ENCODE measurements around the gene IL31RA. TPM values are rescaled to one million over a fixed set of nuclear protein-coding genes. Genes with fewer than 3 reads are reported as not detected.

The IL31RA gene
- total RNA-seq, 5 donors from 2014 or later (not counting 1 experiment from before 2014, with no cell fraction given), result not detected

- H3K4me3 ChIP-seq (ENCODE audit: control insufficient read depth in 1 of 2, extremely low read depth in 1 of 2, low read length in 1 of 2), result no peak overlapping the region
- Mint-ChIP-seq H3K36me3 (no peaks in the 10 kb centered on the region), H3K4me3 (no peak overlapping the region), H3K9me3 (no peaks in the 10 kb centered on the region), H3K27me3 (peaks cover 4 to 10% of the 10 kb centered on the region in 2 donors), H3K27ac (no peak overlapping the region), H3K4me1 (peaks cover 5 to 10% (median 8%) of the 10 kb centered on the region in 3 donors)
- peaks cover 0 to 13% of the 10 kb centered on the region in 2 experiments for H3K27me3 ChIP-seq (replicated peaks in 1 of 2; ENCODE audit: control insufficient read depth in 2 of 2, extremely low read depth in 1 of 2, insufficient read depth in 2 of 2, low read length in 1 of 2)
- ChIA-PET POLR2A (no interaction called here), CTCF (interaction anchor here in 1 of 2 donors (0.6 kb wide), 1 partner anchor 732 kb away, joined by 3 read pairs; no protein-coding TSS in a partner anchor)
- H3K4me1 ChIP-seq (ENCODE audit: control insufficient read depth in 1 of 2, extremely low read depth in 1 of 2, insufficient read depth in 2 of 2, low read length in 2 of 2), result peaks cover 0 to 7% of the 10 kb centered on the region in 2 experiments
- WGBS (ENCODE audit: insufficient coverage), result 50% methylated on average over 1 of the region's 3 CpGs
- no peaks in the 10 kb centered on the region for H3K36me3 ChIP-seq (ENCODE audit: control insufficient read depth in 2 of 2, extremely low read depth in 1 of 2, insufficient read depth in 1 of 2, low read length in 1 of 2)
- no peak overlapping the region for H3K27ac ChIP-seq (ENCODE audit: low read length)
- DNase-seq (no peak), ATAC-seq (replicated peaks in 1 of 4) (no peak)
- no peaks in the 10 kb centered on the region for H3K9me3 ChIP-seq
These were observed 43.0 kb downstream of the IL31RA start for GRCh38 chr5:55894135-55894534.

DNA sequence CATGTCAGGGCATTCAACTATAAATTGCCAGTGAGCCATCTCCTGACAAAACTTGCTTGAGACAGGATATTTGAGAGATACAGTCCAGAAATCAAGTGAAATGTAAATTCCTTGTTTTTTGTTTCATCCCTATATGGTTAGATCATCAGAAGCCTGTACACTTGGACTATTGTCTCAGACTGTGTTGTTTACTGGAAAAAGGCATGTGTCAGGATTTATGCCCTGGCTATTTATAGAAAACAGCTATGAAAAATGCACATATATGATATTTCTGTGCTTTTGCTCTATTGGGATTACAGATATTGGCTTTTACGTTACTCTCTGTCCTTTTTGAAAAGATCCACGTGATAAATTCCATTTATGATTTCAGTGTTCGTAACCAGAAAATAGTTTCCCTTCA lies 44.2 kb downstream of the IL31RA start:
- no peaks in the 10 kb centered on the region for H3K36me3 Mint-ChIP-seq
- no CpG with 5 or more reads among the region's 3 CpGs for WGBS (ENCODE audit: insufficient coverage)
- CTCF ChIA-PET, result interaction anchor here (0.5 to 0.6 kb wide), 2 partner anchors 38 to 41 kb away, joined by 3 read pairs; no protein-coding TSS in a partner anchor
- DNase-seq (no peak), ATAC-seq (replicated peaks in 1 of 4) (no peak)
- H3K4me1 Mint-ChIP-seq, result peaks cover 5 to 10% (median 8%) of the 10 kb centered on the region in 3 donors
- no peaks in the 10 kb centered on the region for H3K9me3 ChIP-seq
- no peak overlapping the region for H3K27ac ChIP-seq (ENCODE audit: low read length)
- no peak overlapping the region for H3K27ac Mint-ChIP-seq
- no peak overlapping the region for H3K4me3 ChIP-seq (ENCODE audit: control insufficient read depth in 1 of 2, extremely low read depth in 1 of 2, low read length in 1 of 2)
- H3K27me3 Mint-ChIP-seq, result peaks cover 4 to 10% of the 10 kb centered on the region in 2 donors
- no peaks in the 10 kb centered on the region for H3K9me3 Mint-ChIP-seq
- peaks cover 0 to 16% of the 10 kb centered on the region in 2 experiments for H3K27me3 ChIP-seq (replicated peaks in 1 of 2; ENCODE audit: control insufficient read depth in 2 of 2, extremely low read depth in 1 of 2, insufficient read depth in 2 of 2, low read length in 1 of 2)
- no peaks in the 10 kb centered on the region for H3K36me3 ChIP-seq (ENCODE audit: control insufficient read depth in 2 of 2, extremely low read depth in 1 of 2, insufficient read depth in 1 of 2, low read length in 1 of 2)
- POLR2A ChIA-PET, result interaction anchor here in 1 of 2 donors (0.6 kb wide), 1 partner anchor 238 kb away, joined by 3 read pairs; no protein-coding TSS in a partner anchor
- no peak overlapping the region for H3K4me3 Mint-ChIP-seq
- H3K4me1 ChIP-seq (ENCODE audit: control insufficient read depth in 1 of 2, extremely low read depth in 1 of 2, insufficient read depth in 2 of 2, low read length in 2 of 2), result peaks cover 0 to 7% of the 10 kb centered on the region in 2 experiments

- H3K27me3 ChIP-seq (replicated peaks in 1 of 2; ENCODE audit: control insufficient read depth in 2 of 2, extremely low read depth in 1 of 2, insufficient read depth in 2 of 2, low read length in 1 of 2), result peaks cover 0 to 16% of the 10 kb centered on the region in 2 experiments
- H3K9me3 Mint-ChIP-seq, result no peaks in the 10 kb centered on the region
- no peak overlapping the region for H3K27ac ChIP-seq (ENCODE audit: low read length)
- DNase-seq (no peak), ATAC-seq (replicated peaks in 1 of 4) (no peak)
- H3K4me1 ChIP-seq (ENCODE audit: control insufficient read depth in 1 of 2, extremely low read depth in 1 of 2, insufficient read depth in 2 of 2, low read length in 2 of 2), result peaks cover 0 to 7% of the 10 kb centered on the region in 2 experiments
- no peak overlapping the region for H3K27ac Mint-ChIP-seq
- peaks cover 4 to 10% of the 10 kb centered on the region in 2 donors for H3K27me3 Mint-ChIP-seq
- ChIA-PET CTCF (interaction anchor here in 1 of 2 donors (0.5 kb wide), 1 partner anchor 21 kb away, joined by 3 read pairs; no protein-coding TSS in a partner anchor), POLR2A (interaction anchor here in 1 of 2 donors (0.7 kb wide), 1 partner anchor 930 kb away, joined by 3 read pairs; no protein-coding TSS in a partner anchor)
- H3K4me3 Mint-ChIP-seq, result no peak overlapping the region
- peaks cover 5 to 10% (median 8%) of the 10 kb centered on the region in 3 donors for H3K4me1 Mint-ChIP-seq
- no CpG with 5 or more reads among the region's 2 CpGs for WGBS (ENCODE audit: insufficient coverage)
- no peaks in the 10 kb centered on the region for H3K36me3 ChIP-seq (ENCODE audit: control insufficient read depth in 2 of 2, extremely low read depth in 1 of 2, insufficient read depth in 1 of 2, low read length in 1 of 2)
- H3K36me3 Mint-ChIP-seq, result no peaks in the 10 kb centered on the region
- no peaks in the 10 kb centered on the region for H3K9me3 ChIP-seq
- H3K4me3 ChIP-seq (ENCODE audit: control insufficient read depth in 1 of 2, extremely low read depth in 1 of 2, low read length in 1 of 2), result no peak overlapping the region
These were observed 45.1 kb downstream of the IL31RA start for GRCh38 chr5:55896238-55896637.

GRCh38 chr5:55896663-55897062 lies 45.5 kb downstream of the IL31RA start:
- peaks cover 0 to 16% of the 10 kb centered on the region in 2 experiments for H3K27me3 ChIP-seq (replicated peaks in 1 of 2; ENCODE audit: control insufficient read depth in 2 of 2, extremely low read depth in 1 of 2, insufficient read depth in 2 of 2, low read length in 1 of 2)
- DNase-seq (no peak), ATAC-seq (replicated peaks in 1 of 4) (no peak)
- Mint-ChIP-seq H3K4me1 (peaks cover 5 to 10% (median 8%) of the 10 kb centered on the region in 3 donors), H3K27ac (no peak overlapping the region), H3K27me3 (peaks cover 4 to 10% of the 10 kb centered on the region in 2 donors), H3K4me3 (no peak overlapping the region), H3K9me3 (no peaks in the 10 kb centered on the region), H3K36me3 (no peaks in the 10 kb centered on the region)
- no peak overlapping the region for H3K4me3 ChIP-seq (ENCODE audit: control insufficient read depth in 1 of 2, extremely low read depth in 1 of 2, low read length in 1 of 2)
- H3K9me3 ChIP-seq, result no peaks in the 10 kb centered on the region
- ChIA-PET CTCF (no interaction called here), POLR2A (interaction anchor here (0.6 to 0.7 kb wide), 2 partner anchors 354 to 1007 kb away, joined by 4 to 10 read pairs; no protein-coding TSS in a partner anchor)
- WGBS (ENCODE audit: insufficient coverage), result 93% methylated on average over 2 of the region's 2 CpGs
- no peak overlapping the region for H3K27ac ChIP-seq (ENCODE audit: low read length)
- H3K36me3 ChIP-seq (ENCODE audit: control insufficient read depth in 2 of 2, extremely low read depth in 1 of 2, insufficient read depth in 1 of 2, low read length in 1 of 2), result no peaks in the 10 kb centered on the region
- peaks cover 0 to 7% of the 10 kb centered on the region in 2 experiments for H3K4me1 ChIP-seq (ENCODE audit: control insufficient read depth in 1 of 2, extremely low read depth in 1 of 2, insufficient read depth in 2 of 2, low read length in 2 of 2)

DNA sequence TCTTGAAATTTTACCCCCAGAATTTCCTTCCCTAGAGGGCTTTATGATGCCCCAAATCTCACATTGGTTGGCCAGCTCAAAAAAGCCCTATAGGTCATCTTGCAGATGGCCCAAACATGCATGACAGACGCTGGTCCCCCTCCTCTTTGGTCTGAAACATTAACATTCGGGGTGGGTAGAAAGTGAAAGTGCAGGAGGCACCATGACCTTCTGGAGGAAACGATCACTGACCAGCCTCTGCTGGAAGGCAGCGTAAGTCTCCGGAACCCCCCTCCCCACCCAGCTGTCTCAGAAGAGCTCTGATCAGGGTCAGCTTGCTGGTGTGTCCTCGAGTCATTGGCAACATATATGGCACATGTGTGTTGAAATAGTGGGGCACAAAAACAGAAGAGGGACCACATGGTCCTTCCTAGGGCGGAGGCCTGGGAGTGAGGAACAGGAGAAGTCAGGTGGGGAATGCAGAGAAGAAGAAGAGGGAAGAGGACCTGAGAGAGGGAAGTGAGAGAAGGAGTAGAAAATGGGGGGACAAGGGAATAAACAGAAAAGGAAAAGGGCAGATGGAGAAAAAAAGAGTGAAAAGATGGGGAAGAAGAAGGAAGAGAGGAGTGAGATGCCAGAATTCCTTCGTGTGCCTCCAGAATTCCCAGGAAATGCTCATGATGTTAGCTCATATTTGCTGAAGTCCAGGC lies 46.2 kb downstream of the IL31RA start:
- H3K4me1 Mint-ChIP-seq, result peaks cover 5 to 11% (median 8%) of the 10 kb centered on the region in 3 donors
- Histone ChIP-seq H3K36me3 (ENCODE audit: control insufficient read depth in 2 of 2, extremely low read depth in 1 of 2, insufficient read depth in 1 of 2, low read length in 1 of 2) (no peaks in the 10 kb centered on the region), H3K4me3 (ENCODE audit: control insufficient read depth in 1 of 2, extremely low read depth in 1 of 2, low read length in 1 of 2) (no peak overlapping the region), H3K4me1 (ENCODE audit: control insufficient read depth in 1 of 2, extremely low read depth in 1 of 2, insufficient read depth in 2 of 2, low read length in 2 of 2) (peaks cover 0 to 7% of the 10 kb centered on the region in 2 experiments), H3K9me3 (no peaks in the 10 kb centered on the region), H3K27ac (ENCODE audit: low read length) (no peak overlapping the region), H3K27me3 (replicated peaks in 1 of 2; ENCODE audit: control insufficient read depth in 2 of 2, extremely low read depth in 1 of 2, insufficient read depth in 2 of 2, low read length in 1 of 2) (peaks cover 0 to 16% of the 10 kb centered on the region in 2 experiments)
- H3K9me3 Mint-ChIP-seq, result no peaks in the 10 kb centered on the region
- no peak for ATAC-seq (replicated peaks in 1 of 4)
- no peak overlapping the region for H3K27ac Mint-ChIP-seq
- DNase-seq, result no peak
- ChIA-PET POLR2A (interaction anchor here (0.6 to 0.7 kb wide), 2 partner anchors 355 to 1006 kb away, joined by 4 to 10 read pairs; no protein-coding TSS in a partner anchor), CTCF (no interaction called here)
- peaks cover 4 to 10% of the 10 kb centered on the region in 2 donors for H3K27me3 Mint-ChIP-seq
- no peak overlapping the region for H3K4me3 Mint-ChIP-seq
- 83% methylated on average over 4 of the region's 8 CpGs for WGBS (ENCODE audit: insufficient coverage)
- no peaks in the 10 kb centered on the region for H3K36me3 Mint-ChIP-seq

- WGBS (ENCODE audit: insufficient coverage), result 100% methylated on average over 1 of the region's 14 CpGs
- H3K4me1 Mint-ChIP-seq, result peaks cover 8 to 17% (median 11%) of the 10 kb centered on the region in 3 donors
- H3K4me1 ChIP-seq (ENCODE audit: control insufficient read depth in 1 of 2, extremely low read depth in 1 of 2, insufficient read depth in 2 of 2, low read length in 2 of 2), result peaks cover 0 to 10% of the 10 kb centered on the region in 2 experiments
- H3K36me3 ChIP-seq (ENCODE audit: control insufficient read depth in 2 of 2, extremely low read depth in 1 of 2, insufficient read depth in 1 of 2, low read length in 1 of 2), result no peaks in the 10 kb centered on the region
- no peak overlapping the region for H3K27ac Mint-ChIP-seq
- no peak overlapping the region for H3K4me3 Mint-ChIP-seq
- H3K36me3 Mint-ChIP-seq, result no peaks in the 10 kb centered on the region
- ATAC-seq (replicated peaks in 1 of 4), result no peak
- POLR2A ChIA-PET, result interaction anchor here in 1 of 2 donors (0.6 kb wide), 1 partner anchor 37 kb away, joined by 11 read pairs; no protein-coding TSS in a partner anchor
- no peaks in the 10 kb centered on the region for H3K9me3 ChIP-seq
- no peaks in the 10 kb centered on the region for H3K9me3 Mint-ChIP-seq
- peak in 2 of 35 experiments; percentile 3 to 22 for DNase-seq
- H3K27me3 ChIP-seq (replicated peaks in 1 of 2; ENCODE audit: control insufficient read depth in 2 of 2, extremely low read depth in 1 of 2, insufficient read depth in 2 of 2, low read length in 1 of 2), result peaks cover 0 to 16% of the 10 kb centered on the region in 2 experiments
- H3K27me3 Mint-ChIP-seq, result peaks cover 4 to 10% of the 10 kb centered on the region in 2 donors
- CTCF ChIA-PET, result interaction anchor here (0.5 to 0.6 kb wide), 2 partner anchors 35 to 434 kb away, joined by 6 read pairs; no protein-coding TSS in a partner anchor
- H3K4me3 ChIP-seq (ENCODE audit: control insufficient read depth in 1 of 2, extremely low read depth in 1 of 2, low read length in 1 of 2), result no peak overlapping the region
- no peak overlapping the region for H3K27ac ChIP-seq (ENCODE audit: low read length)
These were observed 46.7 kb downstream of the IL31RA start for GRCh38 chr5:55897905-55898304.

All from T-cell (primary cell).